H1 (cell line): ENCODE data around the gene CACNB2.

Experiments used
- BCL11A ChIP-seq, 2 experiments: IDR thresholded peaks; one replicate each; pipeline ENCODE4 v1.6.1; 2011; ENCODE audit warnings: low read depth in 2 of 2, low read length in 2 of 2, mild to moderate bottlenecking in 2 of 2
- POLR2AphosphoS5 ChIP-seq: IDR thresholded peaks from 2 replicates; pipeline ENCODE4 v1.6.1; 2011; ENCODE audit warnings: low read depth, low read length
- RFX5 ChIP-seq: IDR thresholded peaks from 2 replicates; pipeline ENCODE4 v1.6.1; 2011; ENCODE audit warnings: low read depth, low read length, improper control_type of control experiment, borderline replicate concordance
- SP1 ChIP-seq: IDR thresholded peaks from 2 replicates; pipeline ENCODE4 v1.6.1; 2011; ENCODE audit warnings: low read depth, low read length
- TCF12 ChIP-seq: IDR thresholded peaks from 2 replicates; pipeline ENCODE4 v1.6.1; 2011; ENCODE audit warnings: low read depth, mild to moderate bottlenecking, low read length
- TF ChIP-seq, protein P1 (sequence below), 3 experiments: IDR thresholded peaks; 1 replicate in 2 of 3; 2 replicates in 1 of 3; pipeline versions ENCODE4 v1.5.1 to v1.6.1; 2011; ENCODE audit warnings: low read length in 3 of 3, mild to moderate bottlenecking in 3 of 3, inconsistent platforms in 2 of 3, low read depth in 1 of 3, moderate library complexity in 1 of 3; ENCODE audit not compliant: insufficient read depth in 1 of 3; ENCODE audit errors: control extremely low read depth in 1 of 3

- TF ChIP-seq BCL11A (IDR thresholded peaks at IDR 0.05; ENCODE audit: low read depth in 2 of 2, low read length in 2 of 2): no peak
- TF ChIP-seq, protein P1, sequence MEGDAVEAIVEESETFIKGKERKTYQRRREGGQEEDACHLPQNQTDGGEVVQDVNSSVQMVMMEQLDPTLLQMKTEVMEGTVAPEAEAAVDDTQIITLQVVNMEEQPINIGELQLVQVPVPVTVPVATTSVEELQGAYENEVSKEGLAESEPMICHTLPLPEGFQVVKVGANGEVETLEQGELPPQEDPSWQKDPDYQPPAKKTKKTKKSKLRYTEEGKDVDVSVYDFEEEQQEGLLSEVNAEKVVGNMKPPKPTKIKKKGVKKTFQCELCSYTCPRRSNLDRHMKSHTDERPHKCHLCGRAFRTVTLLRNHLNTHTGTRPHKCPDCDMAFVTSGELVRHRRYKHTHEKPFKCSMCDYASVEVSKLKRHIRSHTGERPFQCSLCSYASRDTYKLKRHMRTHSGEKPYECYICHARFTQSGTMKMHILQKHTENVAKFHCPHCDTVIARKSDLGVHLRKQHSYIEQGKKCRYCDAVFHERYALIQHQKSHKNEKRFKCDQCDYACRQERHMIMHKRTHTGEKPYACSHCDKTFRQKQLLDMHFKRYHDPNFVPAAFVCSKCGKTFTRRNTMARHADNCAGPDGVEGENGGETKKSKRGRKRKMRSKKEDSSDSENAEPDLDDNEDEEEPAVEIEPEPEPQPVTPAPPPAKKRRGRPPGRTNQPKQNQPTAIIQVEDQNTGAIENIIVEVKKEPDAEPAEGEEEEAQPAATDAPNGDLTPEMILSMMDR (IDR thresholded peaks at IDR 0.05; ENCODE audit: control extremely low read depth in 1 of 3, insufficient read depth in 1 of 3, low read depth in 1 of 3, low read length in 3 of 3): no peak
- no peak for TF ChIP-seq TCF12
- no peak for TF ChIP-seq POLR2AphosphoS5
- TF ChIP-seq SP1: peak; percentile 48; the same call in 1 of the 2 replicates
- no peak for TF ChIP-seq RFX5
These were observed 417.7 kb downstream of the CACNB2 start for GRCh38 chr10:18557960-18558359.
